H1 (cell line): Measurements from ENCODE around the gene SAPCD1. TPM values are rescaled to one million over a fixed set of nuclear protein-coding genes. Genes with fewer than 3 reads are reported as not detected.

Source experiments
- ASH2L ChIP-seq: fragments of 200-600, 300-600 bp; sonication (generic); IDR thresholded peaks from one replicate; pipeline ENCODE4 v1.7.1; 2017; ENCODE audit warnings: low read length
- CHD2 ChIP-seq: IDR thresholded peaks from 2 replicates; pipeline ENCODE4 v1.6.1; 2012; ENCODE audit warnings: low read length, improper control_type of control experiment
- E2F6 ChIP-seq: IDR thresholded peaks from 2 replicates; pipeline ENCODE4 v1.6.1; 2012; ENCODE audit warnings: inconsistent platforms
- EGR1 ChIP-seq: IDR thresholded peaks from 2 replicates; pipeline ENCODE4 v1.6.1; 2011; ENCODE audit warnings: low read depth, low read length, borderline replicate concordance
- HDAC2 ChIP-seq, 2 experiments: fragments of 300-600 bp in 1 of 2; sonication (generic) in 1 of 2; IDR thresholded peaks; 2 replicates each; pipeline ENCODE4 v1.6.1; 2011 to 2012; ENCODE audit warnings: low read depth in 2 of 2, low read length in 2 of 2, mild to moderate bottlenecking in 2 of 2, moderate library complexity in 2 of 2, borderline replicate concordance in 1 of 2, inconsistent platforms in 1 of 2
- KDM4A ChIP-seq: IDR thresholded peaks from one replicate; pipeline ENCODE4 v1.7.1; 2012; ENCODE audit warnings: low read depth, mild to moderate bottlenecking, moderate library complexity, low read length, inconsistent platforms; ENCODE audit not compliant: severe bottlenecking
- KDM5A ChIP-seq: fragments of 200-600 bp; IDR thresholded peaks from 2 replicates; pipeline ENCODE4 v1.7.1; 2012; ENCODE audit warnings: mild to moderate bottlenecking, low read length, inconsistent platforms, mixed read lengths
- MAX ChIP-seq: IDR thresholded peaks from 2 replicates; pipeline ENCODE4 v1.6.1; 2012; ENCODE audit warnings: inconsistent platforms
- POLR2A ChIP-seq, 2 experiments: IDR thresholded peaks; 1 replicate in 1 of 2; 2 replicates in 1 of 2; pipeline ENCODE4 v1.6.1; 2011; ENCODE audit warnings: low read depth in 2 of 2, low read length in 2 of 2, mild to moderate bottlenecking in 2 of 2; ENCODE audit errors: control extremely low read depth in 1 of 2
- RAD21 ChIP-seq, 2 experiments: IDR thresholded peaks in 1 of 2; conservative IDR thresholded peaks in 1 of 2; 2 replicates each; pipeline ENCODE4 v1.6.1; 2011; ENCODE audit warnings: low read depth in 2 of 2, low read length in 2 of 2, improper control_type of control experiment in 1 of 2, inconsistent platforms in 1 of 2, mild to moderate bottlenecking in 1 of 2, moderate library complexity in 1 of 2
- SIN3A ChIP-seq, 2 experiments: IDR thresholded peaks in 1 of 2; conservative IDR thresholded peaks in 1 of 2; 2 replicates each; pipeline ENCODE4 v1.6.1; 2011 to 2012; ENCODE audit warnings: low read length in 2 of 2, improper control_type of control experiment in 1 of 2, low read depth in 1 of 2, mild to moderate bottlenecking in 1 of 2
- TBP ChIP-seq: IDR thresholded peaks from 2 replicates; pipeline ENCODE4 v1.6.1; 2011; ENCODE audit warnings: low read depth, low read length, improper control_type of control experiment
- TEAD4 ChIP-seq: IDR thresholded peaks from 2 replicates; pipeline ENCODE4 v1.6.1; 2012; ENCODE audit warnings: low read depth, low read length, inconsistent platforms, mixed read lengths
- YY1 ChIP-seq: IDR thresholded peaks from 2 replicates; pipeline ENCODE4 v1.6.1; 2011; ENCODE audit warnings: low read depth, mild to moderate bottlenecking, low read length
- polyA plus RNA-seq, 7 experiments: library from polyadenylated mRNA; depleted of rRNA in 3 of 7; stranded (reverse) in 5 of 7; unstranded in 2 of 7; fragments of >200 nt in 5 of 7; fragments of 200-250 nt in 2 of 7; gene quantifications; 1 replicate in 5 of 7; 2 replicates in 1 of 7; 4 replicates in 1 of 7; pipeline versions ENCODE4 v1.2.1 to v1.2.3, GENCODE V29; 2011 to 2013; ENCODE audit warnings: missing spikeins in 2 of 7, mixed read lengths in 2 of 7
- total RNA-seq: library from RNA; stranded (reverse); fragmentation: NEBNext Ultra II Directional; extraction: Animal tissue kit (Norgen Biotek cat#: 25700); gene quantifications from 2 replicates; pipeline ENCODE4 v1.2.1, GENCODE V29; 2021
- TF ChIP-seq, protein P1 (sequence below), 3 experiments: IDR thresholded peaks; 1 replicate in 2 of 3; 2 replicates in 1 of 3; pipeline versions ENCODE4 v1.5.1 to v1.6.1; 2011; ENCODE audit warnings: low read length in 3 of 3, mild to moderate bottlenecking in 3 of 3, inconsistent platforms in 2 of 3, low read depth in 1 of 3, moderate library complexity in 1 of 3; ENCODE audit not compliant: insufficient read depth in 1 of 3; ENCODE audit errors: control extremely low read depth in 1 of 3

Gene SAPCD1
- total and polyA plus RNA-seq, 2 of the 8 experiments (the other 6 are each of a cell fraction or from before 2014, with no cell fraction given) = 3.1 to 5.9 TPM

DNA sequence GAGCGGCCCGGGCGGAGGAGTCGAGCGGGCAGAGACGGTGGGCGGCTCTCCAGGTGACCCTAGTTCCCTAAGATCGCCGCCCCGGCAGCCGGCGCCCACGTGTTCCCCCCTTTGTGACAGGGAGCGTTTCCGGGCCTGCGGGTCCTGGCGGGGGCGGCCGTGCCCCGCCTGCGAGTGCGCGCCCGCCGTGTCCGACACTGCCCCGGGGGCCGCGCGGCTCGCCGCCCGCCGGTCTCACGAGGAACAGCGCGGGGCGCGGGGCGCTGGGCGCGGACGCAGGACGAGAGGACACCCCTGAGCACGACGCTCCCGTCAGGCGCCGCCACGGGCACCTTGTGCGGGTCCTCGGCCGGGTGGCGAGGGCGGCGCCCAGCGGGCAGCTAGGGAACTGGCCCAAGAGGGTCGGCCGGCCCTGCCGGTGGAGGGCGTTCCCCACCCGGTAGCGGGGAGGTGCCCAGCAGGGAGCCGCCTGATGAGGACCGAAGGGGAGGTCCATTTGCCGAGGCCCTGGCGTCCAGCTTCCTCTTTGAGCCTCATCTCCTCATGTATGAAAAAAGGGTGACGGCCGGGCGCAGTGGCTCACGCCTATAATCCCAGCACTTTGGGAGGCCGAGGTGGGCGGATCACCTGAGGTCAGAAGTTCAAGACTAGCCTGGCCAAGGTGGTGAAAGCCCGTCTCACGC, 33.3 kb downstream of the SAPCD1 start, which contains the start of gene VARS1 (continued):
- TF ChIP-seq SIN3A (conservative IDR thresholded peaks at IDR 0.05 in 1 of 2, IDR thresholded peaks at IDR 0.05 in 1 of 2; ENCODE audit: low read depth in 1 of 2, low read length in 2 of 2) (peak; percentile 69 to 96), YY1 (peak; percentile 28; the same call in 1 of the 2 replicates), ASH2L (no peak), KDM5A (no peak), HDAC2 (IDR thresholded peaks at IDR 0.05; ENCODE audit: borderline replicate concordance in 1 of 2, low read depth in 2 of 2, low read length in 2 of 2) (peak; percentile 4 to 66; a peak in 1 of 4 replicates), POLR2A (IDR thresholded peaks at IDR 0.05; ENCODE audit: control extremely low read depth in 1 of 2, low read depth in 2 of 2, low read length in 2 of 2) (peak in 1 of 2 experiments; percentile 72; a peak in 2 of 3 replicates), MAX (peak; percentile 96), CHD2 (peak; percentile 50; the same call in 1 of the 2 replicates), E2F6 (peak; percentile 51; the same call in 1 of the 2 replicates), EGR1 (peak; percentile 45; the same call in 1 of the 2 replicates), TEAD4 (peak; percentile 1; the same call in 1 of the 2 replicates), KDM4A (no peak), TBP (peak; percentile 58; the same call in 1 of the 2 replicates), RAD21 (IDR thresholded peaks at IDR 0.05 in 1 of 2, conservative IDR thresholded peaks at IDR 0.05 in 1 of 2; ENCODE audit: low read depth in 2 of 2, low read length in 2 of 2) (peak; percentile 71 to 79)
- TF ChIP-seq, protein P1, sequence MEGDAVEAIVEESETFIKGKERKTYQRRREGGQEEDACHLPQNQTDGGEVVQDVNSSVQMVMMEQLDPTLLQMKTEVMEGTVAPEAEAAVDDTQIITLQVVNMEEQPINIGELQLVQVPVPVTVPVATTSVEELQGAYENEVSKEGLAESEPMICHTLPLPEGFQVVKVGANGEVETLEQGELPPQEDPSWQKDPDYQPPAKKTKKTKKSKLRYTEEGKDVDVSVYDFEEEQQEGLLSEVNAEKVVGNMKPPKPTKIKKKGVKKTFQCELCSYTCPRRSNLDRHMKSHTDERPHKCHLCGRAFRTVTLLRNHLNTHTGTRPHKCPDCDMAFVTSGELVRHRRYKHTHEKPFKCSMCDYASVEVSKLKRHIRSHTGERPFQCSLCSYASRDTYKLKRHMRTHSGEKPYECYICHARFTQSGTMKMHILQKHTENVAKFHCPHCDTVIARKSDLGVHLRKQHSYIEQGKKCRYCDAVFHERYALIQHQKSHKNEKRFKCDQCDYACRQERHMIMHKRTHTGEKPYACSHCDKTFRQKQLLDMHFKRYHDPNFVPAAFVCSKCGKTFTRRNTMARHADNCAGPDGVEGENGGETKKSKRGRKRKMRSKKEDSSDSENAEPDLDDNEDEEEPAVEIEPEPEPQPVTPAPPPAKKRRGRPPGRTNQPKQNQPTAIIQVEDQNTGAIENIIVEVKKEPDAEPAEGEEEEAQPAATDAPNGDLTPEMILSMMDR (IDR thresholded peaks at IDR 0.05; ENCODE audit: control extremely low read depth in 1 of 3, insufficient read depth in 1 of 3, low read depth in 1 of 3, low read length in 3 of 3) = peak; percentile 92 to 99 (median 94)
